Tibial nerve (tissue), 4 donors: Measurements from ENCODE around the gene TMEM41A. TPM values are rescaled to one million over a fixed set of nuclear protein-coding genes. Genes with fewer than 3 reads are reported as not detected.

Experiments used
- DNase-seq, 2 donors: peaks; one replicate each; pipeline ENCODE4 v3.0.0-alpha.2; 2019; ENCODE audit warnings: low spot score in 2 of 2
- H3K27ac ChIP-seq, 4 donors: fragments of 200-600 bp; sonication (generic) in 3 of 4; one replicate each; pipeline ENCODE4 v1.5.1; 2017 to 2019; ENCODE audit warnings: mild to moderate bottlenecking in 1 of 4
- H3K27me3 ChIP-seq, 2 donors: fragments of 200-600 bp; sonication (generic) in 1 of 2; one replicate each; pipeline versions ENCODE4 v1.5.1 to v1.6.0; 2017 to 2019
- H3K36me3 ChIP-seq, 3 donors: fragments of 200-600 bp; sonication (generic); one replicate each; pipeline ENCODE4 v1.5.1; 2018 to 2019
- H3K4me1 ChIP-seq, 4 donors: fragments of 200-600 bp; sonication (generic) in 3 of 4; one replicate each; pipeline ENCODE4 v1.5.1; 2017 to 2019
- H3K4me3 ChIP-seq, 4 donors: fragments of 200-600 bp; sonication (generic) in 3 of 4; one replicate each; pipeline ENCODE4 v1.5.1; 2017 to 2019; ENCODE audit warnings: mild to moderate bottlenecking in 1 of 4, moderate library complexity in 1 of 4
- H3K9me3 ChIP-seq, 4 donors: fragments of 200-600 bp; sonication (generic) in 3 of 4; one replicate each; pipeline ENCODE4 v1.5.1; 2017 to 2019
- CTCF ChIP-seq, 5 experiments: fragments of 200-600 bp in 3 of 5; fragments of 450-650 bp in 2 of 5; sonication (generic) in 3 of 5; IDR thresholded peaks; one replicate each; pipeline ENCODE4 v1.5.1; 2016 to 2019; ENCODE audit warnings: antibody characterized with exemption in 5 of 5, mild to moderate bottlenecking in 3 of 5, moderate library complexity in 2 of 5
- EP300 ChIP-seq, 2 donors: sonication (generic); formaldehyde crosslinking; IDR thresholded peaks; one replicate each; pipeline ENCODE4 v1.6.1; 2017; ENCODE audit warnings: antibody characterized with exemption in 2 of 2, mild to moderate bottlenecking in 1 of 2
- POLR2A ChIP-seq, 2 donors: fragments of 450-650 bp; IDR thresholded peaks; one replicate each; pipeline ENCODE4 v1.6.1; 2017; ENCODE audit warnings: antibody characterized with exemption in 2 of 2, mild to moderate bottlenecking in 2 of 2, moderate library complexity in 2 of 2
- WGBS, 2 donors: methylation state at CpG; one replicate each; pipeline ENCODE4 v1.1.5; 2018; 5-methylcytosine and 5-hydroxymethylcytosine counted together
- total RNA-seq, 4 donors: library from RNA; depleted of rRNA; stranded (reverse); fragments of >200 nt; gene quantifications; one replicate each; pipeline ENCODE4 v1.1.0, GENCODE V29; 2016

Gene TMEM41A
- total RNA-seq, 4 donors from 2014 or later, result 11.4 to 19.8 (median 14.9) TPM

DNA sequence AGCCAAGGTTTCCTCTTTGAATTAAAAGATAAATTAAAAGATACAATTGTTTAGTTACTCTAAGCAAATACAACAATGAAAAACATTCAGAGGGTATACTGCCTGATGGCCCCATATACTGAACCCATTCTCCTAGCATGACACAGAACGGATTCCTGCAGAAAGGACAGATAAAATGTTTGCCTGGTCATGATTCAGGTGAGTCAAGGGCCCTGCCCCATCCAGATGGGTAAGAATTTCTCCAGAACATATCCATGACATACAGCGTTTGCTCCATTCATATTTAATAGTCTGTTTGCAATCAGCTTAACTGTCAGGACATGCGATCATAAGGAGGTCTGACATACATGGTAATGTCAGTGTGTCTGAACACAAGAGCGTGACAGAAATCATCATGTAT, 8.6 kb downstream of the TMEM41A start:
- H3K9me3 ChIP-seq, result no peaks in the 10 kb centered on the region
- no peaks in the 10 kb centered on the region for H3K27me3 ChIP-seq
- no peak for DNase-seq
- H3K4me3 ChIP-seq, result no peak overlapping the region
- TF ChIP-seq CTCF (IDR thresholded peaks at IDR 0.05) (no peak), POLR2A (IDR thresholded peaks at IDR 0.05) (no peak), EP300 (IDR thresholded peaks at IDR 0.05) (no peak)
- H3K27ac ChIP-seq, result no peak overlapping the region
- H3K36me3 ChIP-seq, result peaks cover 0 to 100% (median 25%) of the 10 kb centered on the region in 3 donors
- 93 to 94% methylated on average over 4 of the region's 4 CpGs for WGBS, 2 donors
- H3K4me1 ChIP-seq, result no peaks in the 10 kb centered on the region

DNA sequence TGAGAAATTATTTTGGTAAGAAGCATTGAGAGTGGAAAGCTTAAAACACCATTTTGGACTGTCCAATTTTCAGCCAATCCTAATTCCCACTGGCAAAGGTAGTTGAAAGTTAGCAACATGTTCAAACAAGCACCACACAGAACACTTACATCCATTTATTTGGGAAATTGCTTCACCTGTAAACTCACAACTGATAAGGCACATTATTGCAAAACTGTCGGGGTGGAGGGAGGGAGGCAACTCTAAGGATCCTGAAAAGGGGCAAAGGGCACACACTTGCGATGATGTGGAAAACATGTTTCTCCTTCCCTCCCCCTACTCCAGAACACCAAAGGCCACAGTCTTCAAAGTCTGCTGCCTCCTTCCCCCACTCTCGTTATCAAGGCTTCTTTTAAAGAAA, 9.4 kb downstream of the TMEM41A start:
- WGBS, 2 donors, result 73 to 80% methylated on average over 3 of the region's 3 CpGs
- peaks cover 0 to 98% (median 19%) of the 10 kb centered on the region in 3 donors for H3K36me3 ChIP-seq
- no peak overlapping the region for H3K27ac ChIP-seq
- no peak overlapping the region for H3K4me3 ChIP-seq
- TF ChIP-seq CTCF (IDR thresholded peaks at IDR 0.05) (no peak), POLR2A (IDR thresholded peaks at IDR 0.05) (no peak), EP300 (IDR thresholded peaks at IDR 0.05) (no peak)
- no peaks in the 10 kb centered on the region for H3K9me3 ChIP-seq
- no peak for DNase-seq
- no peaks in the 10 kb centered on the region for H3K27me3 ChIP-seq
- no peaks in the 10 kb centered on the region for H3K4me1 ChIP-seq

- no peak for DNase-seq
- Histone ChIP-seq H3K4me3 (no peak overlapping the region), H3K4me1 (no peaks in the 10 kb centered on the region), H3K27ac (no peak overlapping the region), H3K27me3 (no peaks in the 10 kb centered on the region), H3K9me3 (no peaks in the 10 kb centered on the region), H3K36me3 (peaks cover 0 to 92% (median 9%) of the 10 kb centered on the region in 3 donors)
- WGBS, 2 donors, result 97 to 100% methylated on average over 4 to 5 of the region's 5 CpGs
- no peak for TF ChIP-seq POLR2A (IDR thresholded peaks at IDR 0.05)
- TF ChIP-seq EP300 (IDR thresholded peaks at IDR 0.05), result no peak
- TF ChIP-seq CTCF (IDR thresholded peaks at IDR 0.05), result no peak
Measured at GRCh38 chr3:185488465-185488864, 10.4 kb downstream of the TMEM41A start.

DNA sequence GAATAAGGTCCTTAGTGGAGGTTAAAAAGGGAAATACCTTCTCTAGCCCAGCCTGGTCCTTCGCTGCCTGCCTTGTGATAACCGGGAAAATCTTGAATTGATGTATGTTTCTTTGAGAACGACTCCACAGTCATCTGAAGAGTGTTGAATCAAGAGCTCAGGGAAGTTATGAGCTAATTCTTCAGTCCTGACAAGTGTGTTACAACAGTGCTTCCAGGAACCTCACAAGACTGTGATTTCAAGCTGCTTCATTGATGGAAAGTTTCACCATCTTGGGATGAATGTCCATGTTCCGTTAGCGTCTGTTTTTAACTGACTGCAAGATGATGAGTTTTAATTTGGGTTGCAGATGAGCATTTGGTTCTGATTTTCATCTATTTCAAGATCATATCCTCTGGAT, 12.4 kb downstream of the TMEM41A start:
- DNase-seq, result no peak
- H3K4me1 ChIP-seq, result no peaks in the 10 kb centered on the region
- peaks cover 0 to 89% (median 9%) of the 10 kb centered on the region in 3 donors for H3K36me3 ChIP-seq
- no peaks in the 10 kb centered on the region for H3K9me3 ChIP-seq
- no peak overlapping the region for H3K27ac ChIP-seq
- TF ChIP-seq POLR2A (IDR thresholded peaks at IDR 0.05), result no peak
- TF ChIP-seq EP300 (IDR thresholded peaks at IDR 0.05), result no peak
- no peak for TF ChIP-seq CTCF (IDR thresholded peaks at IDR 0.05)
- H3K27me3 ChIP-seq, result no peaks in the 10 kb centered on the region
- H3K4me3 ChIP-seq, result no peak overlapping the region
- WGBS, 2 donors, result 87 to 95% methylated on average over 5 of the region's 5 CpGs

DNA sequence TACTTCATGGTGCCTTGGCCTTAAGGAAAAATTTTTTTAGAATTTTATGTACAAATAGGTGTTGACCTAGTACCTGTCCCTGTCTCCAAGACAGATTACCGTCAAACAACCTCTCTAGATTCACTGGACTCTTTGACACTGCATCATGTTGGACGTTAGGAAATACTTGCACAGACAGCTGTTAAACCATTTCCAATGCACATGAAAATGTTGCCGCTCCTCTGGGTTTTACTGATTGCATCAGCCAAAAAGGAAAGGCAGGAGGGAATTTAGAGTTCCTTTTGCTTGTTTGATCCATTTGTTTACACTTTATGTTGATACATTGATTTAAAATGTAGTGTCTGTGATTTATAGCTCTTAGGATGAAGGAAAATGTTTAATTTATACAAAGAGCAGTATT, 14.5 kb downstream of the TMEM41A start:
- peaks cover 0 to 89% (median 5%) of the 10 kb centered on the region in 3 donors for H3K36me3 ChIP-seq
- 65 to 79% methylated on average over 3 of the region's 3 CpGs for WGBS, 2 donors

More for the DNA sequence above, 14.5 kb downstream of the TMEM41A start:
- no peaks in the 10 kb centered on the region for H3K27me3 ChIP-seq
- no peak for TF ChIP-seq CTCF (IDR thresholded peaks at IDR 0.05)
- TF ChIP-seq EP300 (IDR thresholded peaks at IDR 0.05), result no peak
- no peak for TF ChIP-seq POLR2A (IDR thresholded peaks at IDR 0.05)
- H3K4me1 ChIP-seq, result no peaks in the 10 kb centered on the region
- no peak overlapping the region for H3K27ac ChIP-seq
- no peak overlapping the region for H3K4me3 ChIP-seq
- no peak for DNase-seq
- H3K9me3 ChIP-seq, result no peaks in the 10 kb centered on the region
